Pons (tissue), 1 donor: ENCODE data around the gene CD36.

Experiments
- DNase-seq: peaks from one replicate; pipeline ENCODE4 v3.0.0-alpha.2; 2016; ENCODE audit warnings: low spot score

Gene CD36

DNA sequence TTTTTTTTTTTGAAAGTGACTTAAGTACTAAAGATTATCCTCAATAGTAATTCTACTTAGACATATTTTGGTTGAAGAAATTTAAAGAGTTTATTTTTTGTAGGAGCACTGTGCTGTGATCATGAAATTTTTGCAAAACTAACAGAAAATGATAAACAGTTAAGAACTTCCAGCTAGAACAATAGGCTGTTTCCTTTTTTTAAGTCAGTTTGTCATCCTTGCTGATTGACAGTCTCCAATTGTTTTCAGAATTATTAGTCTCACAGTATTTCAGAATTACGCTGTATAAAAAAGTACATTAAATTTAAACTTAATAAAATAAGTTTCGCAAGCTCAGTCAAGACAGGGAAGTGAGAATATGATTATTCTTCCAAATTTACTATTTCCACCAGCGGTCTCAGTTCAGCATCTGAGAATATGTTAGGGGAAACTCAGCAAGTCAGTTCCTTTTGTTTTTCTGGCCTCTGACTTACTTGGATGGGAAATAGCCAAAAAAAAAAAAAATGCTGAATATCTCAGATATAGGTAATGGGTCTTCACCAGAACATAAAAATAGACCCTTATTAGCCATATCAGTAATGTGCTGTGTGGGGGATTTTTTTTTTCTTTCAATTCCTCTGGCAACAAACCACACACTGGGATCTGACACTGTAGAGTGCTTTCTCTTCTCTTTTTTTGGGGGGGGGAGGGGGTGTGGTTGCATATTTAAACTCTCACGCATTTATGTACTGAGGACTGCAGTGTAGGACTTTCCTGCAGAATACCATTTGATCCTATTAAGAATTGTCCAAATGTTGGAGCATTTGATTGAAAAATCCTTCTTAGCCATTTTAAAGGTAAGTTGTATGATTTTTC is at the start of gene CD36:
CD36 (plus strand) TSS at position 732 of the 855 bp plus-strand sequence. CDS start 8,099 bp downstream, outside the sequence.
- peak; percentile 35 for DNase-seq

GRCh38 chr7:80589631-80590030 is 48.8 kb upstream of the CD36 start:
- no peak for DNase-seq

DNA sequence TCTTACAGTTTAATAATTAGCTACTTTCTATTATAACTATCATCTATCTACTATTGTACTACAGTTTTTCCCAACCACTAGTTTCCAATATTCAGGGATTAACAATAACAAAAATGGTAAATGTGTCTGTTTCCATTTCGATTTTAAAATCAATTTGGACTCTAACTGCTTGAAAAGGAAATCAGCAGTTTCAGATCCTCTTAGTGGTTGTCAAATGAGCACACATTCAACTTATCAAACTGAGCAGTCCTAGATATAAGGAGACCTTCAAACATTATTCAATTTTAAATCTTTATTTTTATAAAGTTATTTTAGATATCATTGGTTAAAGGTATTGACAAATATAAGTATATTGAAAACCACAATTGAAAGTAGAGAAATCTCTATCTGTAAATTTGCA is 46.8 kb upstream of the CD36 start:
- DNase-seq, result no peak

GRCh38 chr7:80593869-80594586 is 44.4 kb upstream of the CD36 start:
- DNase-seq, result no peak

DNA sequence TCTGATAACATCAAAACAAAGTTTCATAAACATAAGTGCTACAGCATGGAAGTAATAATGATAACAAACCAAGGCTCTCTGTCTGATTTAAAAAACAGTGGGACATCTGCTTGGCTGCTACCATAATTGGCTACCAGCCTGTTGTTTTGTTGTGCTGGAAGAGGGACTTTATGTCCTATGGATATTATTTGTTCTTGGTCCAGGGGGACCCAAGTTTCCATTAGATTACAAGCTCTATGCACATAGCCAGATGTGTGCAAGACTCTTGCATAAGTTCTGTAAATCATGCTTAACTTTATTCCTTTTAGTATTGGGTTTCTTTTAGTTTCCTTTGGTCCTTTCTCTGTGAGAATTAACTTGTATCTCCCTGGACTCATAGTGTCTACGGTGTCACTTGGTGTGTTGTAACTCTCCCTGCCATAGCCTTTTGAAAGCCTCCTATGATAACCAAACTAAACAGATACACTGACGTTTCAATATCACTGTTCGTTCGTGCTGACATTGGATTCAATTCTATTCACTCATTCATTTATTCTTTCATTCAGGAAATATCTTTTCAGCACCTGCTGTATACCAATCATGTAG is 41.4 kb upstream of the CD36 start:
- no peak for DNase-seq

- DNase-seq, result no peak
Measured at GRCh38 chr7:80597875-80598274, 40.6 kb upstream of the CD36 start.

DNA sequence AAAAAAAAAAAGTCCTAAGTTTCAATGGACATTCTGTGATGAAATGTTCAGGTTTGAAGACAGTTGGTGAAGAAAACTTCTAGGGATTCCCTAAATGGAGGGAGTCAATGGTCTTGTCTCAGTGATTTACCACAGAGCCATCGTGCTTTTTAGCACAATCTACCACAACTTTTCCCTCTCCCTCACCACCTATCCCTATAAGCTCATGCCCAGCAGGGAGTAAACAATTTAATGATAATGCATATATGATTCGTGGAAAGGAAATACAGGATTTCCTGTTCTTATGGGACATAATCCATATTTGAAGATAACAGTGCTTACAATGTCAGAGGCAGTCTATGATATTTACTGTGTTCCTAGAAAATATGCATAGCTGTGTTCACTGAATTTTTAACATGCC is 38.4 kb upstream of the CD36 start:
- DNase-seq, result no peak

DNA sequence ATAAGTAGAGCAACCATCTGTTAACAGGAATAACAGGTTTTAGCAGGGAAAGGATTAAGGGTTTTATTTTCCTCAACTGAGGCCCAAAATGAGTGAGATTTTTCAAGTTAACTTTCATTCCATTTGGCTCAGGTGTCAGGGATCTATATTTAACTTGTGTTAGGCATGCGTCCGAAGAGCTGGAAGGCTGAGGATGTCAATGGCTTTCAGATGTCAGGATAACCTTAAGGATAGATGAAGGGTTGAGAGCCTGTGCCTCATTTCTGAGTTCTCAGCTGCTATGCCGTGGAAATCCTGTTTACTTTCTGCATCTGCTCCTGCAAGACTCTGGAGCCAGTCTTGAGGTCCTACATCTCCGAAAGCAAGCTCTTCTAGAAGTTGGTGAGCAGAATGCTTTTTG is 36.4 kb upstream of the CD36 start:
- no peak for DNase-seq

DNA sequence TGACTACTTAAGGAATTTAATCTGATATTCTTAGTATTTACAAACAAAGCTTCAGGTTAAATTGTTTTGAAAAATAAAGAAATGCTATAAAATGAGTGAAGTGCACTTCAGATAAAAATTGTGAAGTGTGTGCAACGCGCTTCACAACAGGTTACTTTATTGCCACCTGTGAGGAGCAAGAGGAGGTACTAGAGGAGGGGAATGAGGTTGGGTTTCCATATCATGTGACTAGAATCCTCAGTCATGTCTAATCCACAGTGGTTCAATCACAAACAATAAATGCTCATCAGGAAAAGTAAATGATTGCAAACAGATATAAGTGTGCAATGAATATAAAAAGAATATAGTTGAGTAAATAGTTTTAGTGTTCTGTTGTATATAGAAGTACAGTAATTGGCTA is 34.5 kb upstream of the CD36 start:
- DNase-seq, result no peak

- DNase-seq, result no peak
Measured at GRCh38 chr7:80604436-80604835, 34.0 kb upstream of the CD36 start.

DNA sequence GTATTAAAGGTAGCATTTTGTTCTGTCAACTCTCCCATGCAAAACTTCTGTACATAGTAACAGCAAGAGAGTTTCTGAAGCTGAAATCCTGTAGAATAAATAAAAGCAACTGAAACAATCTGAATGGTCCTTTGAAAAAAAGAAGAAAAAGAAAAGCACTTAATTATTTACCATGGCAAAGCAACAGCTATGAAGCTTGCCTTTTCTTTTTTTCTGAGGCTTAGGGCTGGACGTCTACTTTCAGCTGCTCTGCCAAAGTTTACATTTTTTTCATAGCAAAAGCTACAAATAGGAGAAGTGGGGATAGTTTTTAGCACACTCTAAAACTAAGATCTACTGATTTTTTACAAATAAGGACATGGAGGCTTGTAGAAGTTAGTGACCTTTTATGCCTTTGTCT is 31.3 kb upstream of the CD36 start:
- DNase-seq, result no peak

GRCh38 chr7:80608336-80608735 is 30.1 kb upstream of the CD36 start:
- no peak for DNase-seq

DNA sequence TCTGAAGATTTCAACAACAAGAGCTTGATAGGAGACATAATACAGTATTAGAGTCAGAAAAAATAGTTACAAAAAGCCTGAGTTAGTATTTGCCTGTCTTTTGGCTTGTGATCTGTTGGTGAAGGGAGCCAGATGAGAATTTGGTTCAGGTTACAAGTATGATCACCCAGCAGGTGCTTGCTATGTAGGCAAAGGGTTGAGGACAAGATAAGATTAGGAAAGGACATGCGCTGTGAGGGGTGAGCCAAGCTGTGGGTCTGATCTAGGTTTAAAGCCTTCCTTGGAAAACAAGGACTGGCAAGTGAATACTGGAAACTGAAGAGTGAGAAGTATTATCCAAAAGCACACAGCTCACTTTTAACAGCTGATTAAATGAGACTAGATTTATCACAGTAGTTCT is 28.7 kb upstream of the CD36 start:
- no peak for DNase-seq

- DNase-seq, result no peak
Measured at GRCh38 chr7:80611353-80611752, 27.1 kb upstream of the CD36 start.

DNA sequence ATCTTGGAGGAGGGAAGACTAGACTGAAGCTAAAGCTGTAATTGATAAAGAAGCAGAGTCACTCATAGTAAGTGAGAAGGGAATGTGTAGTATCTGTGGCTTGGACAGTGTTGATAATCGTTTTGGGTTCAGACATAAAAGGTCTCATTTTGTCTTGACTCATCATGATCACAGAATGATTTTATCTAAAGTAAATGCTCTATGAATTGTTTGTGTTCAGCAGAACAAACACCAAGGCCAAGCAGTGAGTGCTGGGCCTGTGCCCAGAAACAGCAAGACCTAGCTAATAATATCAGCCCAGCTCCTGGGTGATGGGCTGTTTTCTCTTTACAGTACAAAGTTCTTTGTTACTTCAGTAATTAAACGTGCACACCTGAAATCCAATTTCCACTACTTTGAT is 26.7 kb upstream of the CD36 start:
- DNase-seq, result peak; percentile 49

- DNase-seq, result no peak
Measured at GRCh38 chr7:80612880-80613279, 25.6 kb upstream of the CD36 start.

- DNase-seq, result no peak
Measured at GRCh38 chr7:80613519-80613918, 24.9 kb upstream of the CD36 start.

- DNase-seq, result no peak
Measured at GRCh38 chr7:80614851-80615271, 23.6 kb upstream of the CD36 start.

DNA sequence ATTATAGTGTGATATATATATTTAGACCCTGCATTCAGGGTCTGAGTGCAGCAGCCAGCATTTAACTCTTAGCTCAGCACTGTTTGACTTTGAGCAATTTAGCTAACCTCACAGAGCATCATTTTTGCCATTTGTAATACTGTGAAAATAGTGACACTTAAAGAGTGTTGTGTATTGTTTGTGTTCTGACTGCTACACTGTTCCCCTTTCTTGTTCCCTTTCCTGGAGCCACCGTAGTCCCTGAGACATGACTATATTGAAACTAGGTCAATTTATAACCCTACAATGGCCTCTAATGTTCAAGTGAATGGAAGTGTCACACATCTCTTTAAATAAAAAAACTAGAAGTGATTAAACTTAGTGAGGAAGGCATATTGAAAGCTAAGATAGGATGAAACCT is 20.3 kb upstream of the CD36 start:
- DNase-seq, result peak; percentile 17

DNA sequence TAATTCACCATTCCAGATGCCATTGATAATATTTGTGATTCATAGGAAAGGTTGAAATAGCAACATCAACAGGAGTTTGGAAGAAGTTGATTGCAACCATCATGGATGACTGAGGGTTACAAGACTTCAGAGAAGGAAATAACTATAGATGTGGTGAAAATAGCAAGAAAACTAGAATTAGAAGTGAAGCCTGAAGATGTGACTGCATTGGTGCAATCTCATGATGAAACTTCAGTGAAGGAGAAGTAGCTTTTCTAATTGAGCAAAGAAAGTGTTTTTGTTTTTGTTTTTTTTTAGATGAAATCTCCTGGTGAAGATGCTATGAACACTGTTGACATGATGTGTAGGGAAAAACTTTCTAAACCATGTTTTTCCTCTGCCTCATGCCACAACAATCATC is 18.7 kb upstream of the CD36 start:
- no peak for DNase-seq

GRCh38 chr7:80622541-80622940 is 15.9 kb upstream of the CD36 start:
- no peak for DNase-seq

DNA sequence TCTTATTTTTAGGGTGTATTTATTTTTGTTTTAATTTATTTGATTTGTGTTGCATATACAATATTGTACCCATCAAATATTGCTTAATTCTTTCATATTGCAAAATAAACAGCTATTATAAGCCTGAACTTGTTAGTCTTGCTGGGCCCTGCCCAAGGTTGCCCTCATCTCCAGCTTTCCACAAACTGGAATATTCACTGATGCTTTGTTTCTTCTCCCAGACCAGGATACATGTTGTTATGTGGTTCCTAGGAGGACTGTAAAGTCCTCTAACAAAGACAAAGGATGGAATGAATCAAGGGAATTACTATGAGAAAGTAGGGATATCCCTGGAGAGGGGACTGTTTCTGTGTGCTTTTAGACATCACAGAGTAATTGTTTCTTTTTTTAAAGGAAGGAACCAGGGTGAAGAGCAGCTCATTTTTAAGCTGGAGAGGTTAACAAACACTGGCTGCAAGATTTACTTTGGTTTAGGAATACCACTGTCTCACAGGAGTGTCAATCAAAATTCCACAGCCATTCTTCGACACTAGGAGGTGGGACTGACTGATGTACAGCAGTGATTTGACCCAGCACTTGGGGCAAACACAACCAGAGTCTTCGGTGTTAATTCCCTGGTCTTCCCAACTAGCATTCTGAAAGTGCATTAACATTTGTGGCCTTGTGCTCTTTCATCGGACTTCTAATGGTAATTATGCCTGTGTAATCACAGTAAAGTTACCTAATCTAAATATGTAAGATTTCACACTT is 14.8 kb upstream of the CD36 start:
- DNase-seq, result no peak
